ENCODE measurements around the gene SLMAP.

- TF ChIP-seq CTCF (IDR thresholded peaks at IDR 0.05; ENCODE audit: insufficient read depth, low read depth, low read length): no peak
- no peak for TF ChIP-seq EZH2 (IDR thresholded peaks at IDR 0.05; ENCODE audit: insufficient read depth, low read length)
Measured at GRCh38 chr3:57745101-57745500, 11.0 kb upstream of the SLMAP start.
